Hepatocyte (in vitro differentiated cells): Measurements from ENCODE around the gene HCK. TPM values are rescaled to one million over a fixed set of nuclear protein-coding genes. Genes with fewer than 3 reads are reported as not detected.

Experiments used
- DNase-seq: peaks from one replicate; pipeline ENCODE4 v3.0.0-alpha.2; 2016; ENCODE audit warnings: low spot score
- H2AFZ ChIP-seq: fragments of 200-600 bp; sonication (generic); 2 replicates; pipeline ENCODE4 v1.6.0; 2016; ENCODE audit warnings: antibody characterized with exemption, mild to moderate bottlenecking
- H3K27ac ChIP-seq: fragments of 200-600 bp; sonication (generic); 2 replicates; pipeline ENCODE4 v1.5.1; 2016; ENCODE audit warnings: mild to moderate bottlenecking
- H3K27me3 ChIP-seq: fragments of 200-600 bp; sonication (generic); 2 replicates; pipeline ENCODE4 v1.6.1; 2016
- H3K36me3 ChIP-seq: fragments of 200-600 bp; sonication (generic); replicated peaks from 2 replicates; pipeline ENCODE4 v1.5.1; 2016; ENCODE audit warnings: low read depth; ENCODE audit not compliant: insufficient read depth
- H3K4me1 ChIP-seq: fragments of 200-600 bp; sonication (generic); 2 replicates; pipeline ENCODE4 v1.5.1; 2016; ENCODE audit warnings: mild to moderate bottlenecking, moderate library complexity; ENCODE audit not compliant: insufficient read depth
- H3K4me2 ChIP-seq: fragments of 200-600 bp; sonication (generic); 2 replicates; pipeline ENCODE4 v1.6.0; 2016
- H3K4me3 ChIP-seq: fragments of 200-600 bp; sonication (generic); 2 replicates; pipeline ENCODE4 v1.5.1; 2016; ENCODE audit warnings: mild to moderate bottlenecking
- H3K79me2 ChIP-seq: fragments of 200-600 bp; sonication (generic); 2 replicates; pipeline ENCODE4 v1.6.0; 2017; ENCODE audit warnings: mild to moderate bottlenecking
- H3K9me2 ChIP-seq: fragments of 200-600 bp; sonication (generic); replicated peaks from 2 replicates; pipeline ENCODE4 v1.6.0; 2017; ENCODE audit warnings: mild to moderate bottlenecking; ENCODE audit not compliant: insufficient read depth
- H3K9me3 ChIP-seq: fragments of 200-600 bp; sonication (generic); 2 replicates; pipeline ENCODE4 v1.5.1; 2016; ENCODE audit warnings: low read depth, mild to moderate bottlenecking
- H4K20me1 ChIP-seq: fragments of 200-600 bp; sonication (generic); 2 replicates; pipeline ENCODE4 v1.6.0; 2016; ENCODE audit warnings: mild to moderate bottlenecking; ENCODE audit not compliant: insufficient read depth, poor library complexity, severe bottlenecking
- EZH2 ChIP-seq: fragments of 200-600 bp; sonication (generic); IDR thresholded peaks from 2 replicates; pipeline ENCODE4 v1.6.1; 2016; ENCODE audit warnings: antibody characterized with exemption, mild to moderate bottlenecking, borderline replicate concordance
- EZH2phosphoT487 ChIP-seq: fragments of 200-600 bp; sonication (generic); IDR thresholded peaks from one replicate; pipeline ENCODE4 v1.6.1; 2018; ENCODE audit warnings: antibody characterized with exemption, mild to moderate bottlenecking, low read depth, moderate library complexity; ENCODE audit not compliant: unreplicated experiment, severe bottlenecking
- WGBS: methylation state at CpG from one replicate; pipeline ENCODE4 v1.1.6; 2016; ENCODE audit warnings: low lambda C conversion rate; ENCODE audit errors: missing lambda C conversion rate; 5-methylcytosine and 5-hydroxymethylcytosine counted together
- polyA plus RNA-seq: library from polyadenylated mRNA; unstranded; fragments of >200 nt; fragmentation: Nextera tagmentation; extraction: Ambion mirVana; gene quantifications from 2 replicates; pipeline ENCODE4 v1.2.1, GENCODE V29; 2016
- total RNA-seq: library from RNA; depleted of rRNA; stranded (reverse); fragments of >200 nt; gene quantifications from 2 replicates; pipeline ENCODE4 v1.2.3, GENCODE V29; 2014
- TF ChIP-seq, protein P1 (sequence below): fragments of 200-600 bp; sonication (generic); IDR thresholded peaks from 2 replicates; pipeline ENCODE4 v1.5.1; 2016; ENCODE audit warnings: antibody characterized with exemption, mild to moderate bottlenecking; ENCODE audit not compliant: poor library complexity

Gene HCK
- total and polyA plus RNA-seq, 2 experiments from 2014 or later: 0.54 to 2.2 TPM

DNA sequence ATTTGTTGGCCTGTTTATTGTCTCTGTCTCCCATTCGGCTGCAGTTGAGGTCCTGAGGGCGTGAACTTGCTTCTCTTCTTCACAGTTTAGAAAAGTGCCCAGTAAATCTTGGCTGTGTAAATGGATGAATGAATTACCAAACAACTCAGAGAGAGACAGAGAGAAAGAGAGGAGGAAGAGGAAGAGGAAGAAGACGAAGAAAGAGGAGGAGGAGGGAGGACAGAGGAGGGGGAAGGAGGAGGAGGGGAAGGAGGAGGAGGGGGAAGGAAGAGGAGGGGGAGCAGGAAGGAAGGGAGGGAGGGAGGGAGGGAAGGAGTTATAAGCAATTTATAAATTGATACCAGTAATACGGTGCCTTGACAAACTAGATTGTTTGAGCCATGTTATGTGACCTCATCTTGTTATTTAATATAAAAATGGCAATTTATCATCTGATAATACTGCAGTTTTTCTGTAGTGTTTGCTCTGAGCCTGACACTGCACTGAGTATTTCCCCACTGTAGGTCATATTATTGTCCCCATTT is 18.7 kb downstream of the HCK start:
- no peak for DNase-seq
- WGBS: 56% methylated on average over 4 of the region's 4 CpGs
- no peak overlapping the region for H3K27ac ChIP-seq

DNA sequence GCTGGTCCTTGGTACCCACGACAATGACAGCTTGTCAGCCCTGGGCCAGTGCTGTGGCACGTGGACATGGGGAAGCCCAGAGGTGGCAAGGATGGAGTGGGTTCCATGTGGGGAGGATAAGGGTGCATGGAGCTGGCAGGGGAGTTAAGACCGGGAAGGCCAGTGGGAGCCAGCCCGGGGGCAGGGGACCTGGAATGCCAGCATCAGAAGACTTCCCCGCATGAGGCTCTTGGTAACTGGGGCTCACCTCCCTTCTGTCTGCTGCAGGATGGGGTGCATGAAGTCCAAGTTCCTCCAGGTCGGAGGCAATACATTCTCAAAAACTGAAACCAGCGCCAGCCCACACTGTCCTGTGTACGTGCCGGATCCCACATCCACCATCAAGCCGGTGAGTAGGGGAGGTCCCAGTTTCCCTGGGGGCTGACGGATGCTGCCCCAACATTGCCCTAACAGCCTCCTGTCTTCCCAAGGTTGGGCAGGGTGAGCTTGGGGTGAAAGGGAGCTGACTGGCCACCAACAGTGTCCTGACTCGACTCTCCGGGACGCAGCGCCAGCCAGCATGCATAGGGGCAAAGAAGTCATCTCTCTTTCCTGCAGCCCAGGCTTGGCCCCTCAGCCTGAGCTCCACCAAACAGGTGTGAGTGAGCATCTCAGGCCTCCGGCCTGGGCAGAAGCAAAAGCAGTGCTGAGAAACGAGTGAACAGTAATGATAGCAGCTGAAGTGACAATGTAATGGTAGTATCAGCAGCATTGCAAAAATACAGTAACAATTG is 19.5 kb downstream of the HCK start:
- H3K9me2 ChIP-seq: no peaks in the 10 kb centered on the region
- H3K4me2 ChIP-seq: no peak overlapping the region
- 88% methylated on average over 17 of the region's 17 CpGs for WGBS
- no peaks in the 10 kb centered on the region for H3K4me1 ChIP-seq
- no peaks in the 10 kb centered on the region for H3K9me3 ChIP-seq
- no peaks in the 10 kb centered on the region for H3K36me3 ChIP-seq
- no peak overlapping the region for H3K27ac ChIP-seq
- H3K27me3 ChIP-seq: peaks cover 33% of the 10 kb centered on the region
- no peak overlapping the region for H2AFZ ChIP-seq
- TF ChIP-seq, protein P1, sequence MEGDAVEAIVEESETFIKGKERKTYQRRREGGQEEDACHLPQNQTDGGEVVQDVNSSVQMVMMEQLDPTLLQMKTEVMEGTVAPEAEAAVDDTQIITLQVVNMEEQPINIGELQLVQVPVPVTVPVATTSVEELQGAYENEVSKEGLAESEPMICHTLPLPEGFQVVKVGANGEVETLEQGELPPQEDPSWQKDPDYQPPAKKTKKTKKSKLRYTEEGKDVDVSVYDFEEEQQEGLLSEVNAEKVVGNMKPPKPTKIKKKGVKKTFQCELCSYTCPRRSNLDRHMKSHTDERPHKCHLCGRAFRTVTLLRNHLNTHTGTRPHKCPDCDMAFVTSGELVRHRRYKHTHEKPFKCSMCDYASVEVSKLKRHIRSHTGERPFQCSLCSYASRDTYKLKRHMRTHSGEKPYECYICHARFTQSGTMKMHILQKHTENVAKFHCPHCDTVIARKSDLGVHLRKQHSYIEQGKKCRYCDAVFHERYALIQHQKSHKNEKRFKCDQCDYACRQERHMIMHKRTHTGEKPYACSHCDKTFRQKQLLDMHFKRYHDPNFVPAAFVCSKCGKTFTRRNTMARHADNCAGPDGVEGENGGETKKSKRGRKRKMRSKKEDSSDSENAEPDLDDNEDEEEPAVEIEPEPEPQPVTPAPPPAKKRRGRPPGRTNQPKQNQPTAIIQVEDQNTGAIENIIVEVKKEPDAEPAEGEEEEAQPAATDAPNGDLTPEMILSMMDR: no peak
- H3K79me2 ChIP-seq: no peaks in the 10 kb centered on the region
- no peak for DNase-seq
- H3K4me3 ChIP-seq: no peak overlapping the region
- H4K20me1 ChIP-seq: no peaks in the 10 kb centered on the region

More for the DNA sequence above, 18.7 kb downstream of the HCK start:
- Histone ChIP-seq H3K36me3 (no peaks in the 10 kb centered on the region), H3K9me2 (no peaks in the 10 kb centered on the region), H3K79me2 (no peaks in the 10 kb centered on the region), H3K4me1 (no peaks in the 10 kb centered on the region), H3K4me3 (no peak overlapping the region), H2AFZ (no peak overlapping the region), H3K27me3 (peaks cover 25% of the 10 kb centered on the region), H3K9me3 (no peaks in the 10 kb centered on the region), H3K4me2 (no peak overlapping the region), H4K20me1 (no peaks in the 10 kb centered on the region)
- TF ChIP-seq EZH2 (no peak), EZH2phosphoT487 (no peak)
- TF ChIP-seq, protein P1: no peak

DNA sequence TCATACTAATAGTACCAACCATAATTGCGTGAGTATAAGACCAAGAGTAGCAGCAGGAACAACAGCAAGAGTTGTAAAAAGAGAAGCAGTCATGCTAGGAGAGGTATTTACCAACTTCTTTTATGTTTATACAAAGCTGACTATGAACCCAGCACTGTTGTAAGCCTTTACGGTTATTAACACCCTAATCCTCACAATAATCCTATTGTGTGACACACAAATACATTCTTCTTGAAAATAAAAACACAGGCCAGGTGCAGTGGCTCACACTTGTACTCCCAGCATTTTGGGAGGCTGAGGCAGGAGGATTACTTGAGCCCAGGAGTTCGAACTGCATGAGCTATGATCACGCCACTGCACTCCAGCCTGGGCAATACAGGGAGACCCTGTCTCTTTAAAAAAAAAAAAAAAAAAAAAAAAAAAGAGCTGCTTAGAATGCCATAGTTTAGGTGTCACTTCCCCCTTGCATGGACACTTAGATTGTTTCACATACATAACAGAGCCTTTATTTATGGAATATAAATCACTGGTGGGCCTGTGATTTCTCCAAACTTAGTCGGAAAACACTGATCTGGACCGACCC is 20.2 kb downstream of the HCK start:
- TF ChIP-seq, protein P1: no peak
- TF ChIP-seq EZH2: no peak
- TF ChIP-seq EZH2phosphoT487: no peak
- WGBS: 81% methylated on average over 6 of the region's 6 CpGs
- H3K9me2 ChIP-seq: no peaks in the 10 kb centered on the region

More for the DNA sequence above, 20.2 kb downstream of the HCK start:
- Histone ChIP-seq H4K20me1 (no peaks in the 10 kb centered on the region), H3K79me2 (no peaks in the 10 kb centered on the region), H3K4me2 (no peak overlapping the region), H3K36me3 (no peaks in the 10 kb centered on the region), H3K9me3 (no peaks in the 10 kb centered on the region), H3K27ac (no peak overlapping the region), H3K4me1 (no peaks in the 10 kb centered on the region), H2AFZ (no peak overlapping the region), H3K27me3 (peaks cover 38% of the 10 kb centered on the region), H3K4me3 (no peak overlapping the region)
- no peak for DNase-seq
